GM12891 (cell line): ENCODE data around the gene MX1.
A peak's percentile ranks its signal among the peaks of the same experiment; 100 is the strongest.

ENCODE experiments used
- DNase-seq: peaks from one replicate; pipeline ENCODE4 v3.0.0; 2011; ENCODE audit warnings: low spot score; ENCODE audit not compliant: insufficient read length
- FAIRE-seq: peaks from 2 replicates; lab custom pipeline; 2011; peaks lifted over from hg19 to GRCh38; lab: Jason Lieb, UNC
- PAX5 ChIP-seq: IDR thresholded peaks from 2 replicates; pipeline ENCODE4 v1.6.1; 2011; ENCODE audit warnings: low read length, moderate library complexity, mild to moderate bottlenecking; ENCODE audit not compliant: insufficient read depth, severe bottlenecking
- POLR2A ChIP-seq: IDR thresholded peaks from 2 replicates; pipeline ENCODE4 v1.6.1; 2011; ENCODE audit warnings: low read depth, low read length, control low read depth
- POLR2AphosphoS5 ChIP-seq: IDR thresholded peaks from 2 replicates; pipeline ENCODE4 v1.6.1; 2011; ENCODE audit warnings: low read depth, low read length, control low read depth
- POU2F2 ChIP-seq: IDR thresholded peaks from 2 replicates; pipeline ENCODE4 v1.6.1; 2011; ENCODE audit warnings: low read depth, mild to moderate bottlenecking, control low read depth, low read length, moderate library complexity
- SPI1 ChIP-seq: IDR thresholded peaks from 2 replicates; pipeline ENCODE4 v1.6.1; 2011; ENCODE audit warnings: low read depth, low read length, control low read depth
- TAF1 ChIP-seq: IDR thresholded peaks from 2 replicates; pipeline ENCODE4 v1.6.1; 2011; ENCODE audit warnings: low read depth, low read length, control low read depth

Gene MX1

GRCh38 chr21:41441546-41441945 is 15.5 kb downstream of the MX1 start:
- FAIRE-seq = no peak

GRCh38 chr21:41442481-41443186 is 16.6 kb downstream of the MX1 start:
- no peak for DNase-seq
- TF ChIP-seq PAX5 (no peak), POU2F2 (no peak), SPI1 (no peak), POLR2A (peak; percentile 61; the same call in 1 of the 2 replicates), POLR2AphosphoS5 (peak; percentile 17; the same call in 1 of the 2 replicates), TAF1 (no peak)
- peak; percentile 16 for FAIRE-seq

More at GRCh38 chr21:41441546-41441945, 15.5 kb downstream of the MX1 start:
- TF ChIP-seq PAX5 (no peak), POLR2AphosphoS5 (0 out of 2 replicates have a peak, but pooled peaks have one; percentile 53)
- DNase-seq = no peak

- no peak for TF ChIP-seq POU2F2
- no peak for TF ChIP-seq SPI1
- TF ChIP-seq POLR2AphosphoS5 = 0 out of 2 replicates have a peak, but pooled peaks have one; percentile 62
- TF ChIP-seq PAX5 = no peak
- TF ChIP-seq TAF1 = no peak
- no peak for TF ChIP-seq POLR2A
- DNase-seq (no peak), FAIRE-seq (no peak)
These were observed 17.5 kb downstream of the MX1 start for GRCh38 chr21:41443562-41443961.

- TF ChIP-seq SPI1 = no peak
- peak; percentile 37 for TF ChIP-seq POLR2AphosphoS5
- no peak for TF ChIP-seq POU2F2
- TF ChIP-seq TAF1 = no peak
- TF ChIP-seq POLR2A = 0 out of 2 replicates have a peak, but pooled peaks have one; percentile 51
- FAIRE-seq (no peak), DNase-seq (no peak)
These were observed 18.8 kb downstream of the MX1 start for GRCh38 chr21:41444703-41445464.

GRCh38 chr21:41445465-41445862 is 19.4 kb downstream of the MX1 start:
- DNase-seq (no peak), FAIRE-seq (no peak)
- TF ChIP-seq POLR2A = no peak; the same call in none of the 2 replicates
- 0 out of 2 replicates have a peak, but pooled peaks have one; percentile 8 for TF ChIP-seq POU2F2
- no peak for TF ChIP-seq TAF1

GRCh38 chr21:41446586-41446985 is 20.5 kb downstream of the MX1 start:
- no peak for FAIRE-seq
- no peak for DNase-seq
- no peak; the same call in 1 of the 2 replicates for TF ChIP-seq POLR2AphosphoS5
- TF ChIP-seq SPI1 = no peak
- TF ChIP-seq TAF1 = no peak
- TF ChIP-seq POLR2A = no peak; the same call in 1 of the 2 replicates
- no peak for TF ChIP-seq POU2F2
- no peak for TF ChIP-seq PAX5

- no peak for FAIRE-seq
- TF ChIP-seq TAF1 (no peak), POLR2A (peak; percentile 52; the same call in 1 of the 2 replicates), SPI1 (no peak), POLR2AphosphoS5 (peak; percentile 77; the same call in 1 of the 2 replicates), PAX5 (no peak), POU2F2 (no peak)
- DNase-seq = no peak
These were observed 21.3 kb downstream of the MX1 start for GRCh38 chr21:41447356-41447755.

- DNase-seq = no peak
- no peak for TF ChIP-seq PAX5
- TF ChIP-seq POLR2AphosphoS5 = peak; percentile 79
- TF ChIP-seq SPI1 = no peak
- peak; percentile 74 for TF ChIP-seq POLR2A
- no peak for FAIRE-seq
These were observed 23.6 kb downstream of the MX1 start for GRCh38 chr21:41449613-41450012.

- DNase-seq (no peak), FAIRE-seq (no peak)
- TF ChIP-seq POLR2A = peak; percentile 61; the same call in 1 of the 2 replicates
- peak; percentile 39 for TF ChIP-seq POLR2AphosphoS5
- TF ChIP-seq TAF1 = no peak
- TF ChIP-seq POU2F2 = 0 out of 2 replicates have a peak, but pooled peaks have one; percentile 6
- no peak for TF ChIP-seq SPI1
These were observed 26.0 kb downstream of the MX1 start for GRCh38 chr21:41451753-41452676.

GRCh38 chr21:41453198-41453597 is 27.2 kb downstream of the MX1 start:
- TF ChIP-seq POLR2A = peak; percentile 56; the same call in 1 of the 2 replicates
- TF ChIP-seq POLR2AphosphoS5 = peak; percentile 17; the same call in 1 of the 2 replicates
- TF ChIP-seq PAX5 = no peak
- DNase-seq (no peak), FAIRE-seq (no peak)
